HG02943 (cell line): Measurements from ENCODE around the gene SPECC1.
"Not testable (repeated sequence)": the region's sequence is repeated elsewhere in the genome, so short reads cannot be mapped to it uniquely, and the experiment has no call there.

Experiments used
- ATAC-seq: cut with Tn5 transposase; IDR thresholded peaks from one replicate; pipeline ENCODE4 v1.9.1; 2021; ENCODE audit warnings: mild to moderate bottlenecking, low read depth, moderate library complexity; ENCODE audit not compliant: unreplicated experiment

SPECC1 gene

DNA sequence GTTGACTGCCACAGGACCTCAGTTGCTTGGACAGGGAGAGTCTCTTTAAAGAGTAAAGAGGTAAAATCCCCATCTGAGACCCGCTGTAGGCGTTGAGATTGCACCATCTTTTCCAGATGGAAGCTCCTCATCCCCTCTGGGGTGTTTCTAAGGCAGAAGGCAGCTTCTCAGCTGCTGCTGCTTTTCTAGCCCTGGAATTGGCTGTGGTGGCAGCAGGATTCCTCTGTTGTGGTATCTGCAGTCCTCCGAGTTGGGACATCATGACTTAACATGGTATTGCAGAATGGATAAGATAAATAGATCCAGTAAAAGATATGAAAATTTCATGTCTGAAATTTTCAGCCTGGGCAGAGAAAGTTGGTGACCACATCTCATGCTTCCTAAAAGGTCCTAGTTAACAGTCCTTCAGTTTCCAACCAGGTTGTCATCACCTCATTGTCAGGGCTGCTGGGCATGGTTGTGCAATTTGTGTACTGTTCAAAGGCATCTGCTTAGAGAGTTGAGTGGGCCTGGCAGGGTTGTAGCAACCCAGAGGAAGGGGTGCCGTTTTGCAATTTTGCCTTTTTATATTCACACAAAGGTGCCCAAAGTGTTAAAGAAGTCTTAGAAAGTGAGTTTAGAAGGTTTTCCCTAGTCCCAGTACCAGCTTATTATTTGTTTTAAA is 150.4 kb downstream of the SPECC1 start:
- no peak for ATAC-seq

DNA sequence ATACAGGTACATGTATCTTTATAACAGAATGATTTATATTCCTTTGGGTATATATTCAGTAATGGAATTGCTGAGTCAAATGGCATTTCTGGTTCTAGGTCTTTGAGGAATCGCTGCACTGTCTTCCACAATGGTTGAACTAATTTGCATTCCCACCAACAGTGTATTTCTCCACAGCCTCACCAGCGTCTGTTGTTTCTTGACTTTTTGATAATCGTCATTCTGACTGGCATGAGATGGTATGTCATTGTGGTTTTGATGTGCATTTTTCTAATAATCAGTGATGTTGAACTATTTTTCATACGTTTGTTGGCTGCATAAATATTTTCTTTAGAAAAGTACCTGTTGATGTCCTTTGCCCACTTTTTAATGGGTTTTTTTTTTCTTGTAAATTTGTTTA is 156.4 kb downstream of the SPECC1 start:
- ATAC-seq: not testable (repeated sequence)

DNA sequence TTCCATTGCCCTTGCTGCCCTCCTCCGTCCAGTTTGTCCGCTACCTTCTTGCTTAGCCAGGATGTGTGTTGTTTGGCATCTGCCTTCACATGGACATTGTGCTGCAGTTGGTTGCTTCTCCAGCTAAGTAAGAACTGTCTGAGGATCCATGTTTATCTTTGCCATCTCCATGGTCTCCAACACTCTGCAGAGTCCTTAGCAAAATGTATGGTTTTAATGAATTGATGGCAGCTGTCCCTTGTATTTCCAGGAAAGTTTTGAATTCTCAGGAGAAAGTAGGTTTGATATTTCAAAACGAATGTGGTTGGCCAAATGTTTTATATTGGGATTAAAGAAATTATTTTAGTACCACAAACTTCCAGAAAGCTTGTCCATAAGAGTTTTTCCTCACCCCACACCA is 160.9 kb downstream of the SPECC1 start:
- no peak for ATAC-seq

DNA sequence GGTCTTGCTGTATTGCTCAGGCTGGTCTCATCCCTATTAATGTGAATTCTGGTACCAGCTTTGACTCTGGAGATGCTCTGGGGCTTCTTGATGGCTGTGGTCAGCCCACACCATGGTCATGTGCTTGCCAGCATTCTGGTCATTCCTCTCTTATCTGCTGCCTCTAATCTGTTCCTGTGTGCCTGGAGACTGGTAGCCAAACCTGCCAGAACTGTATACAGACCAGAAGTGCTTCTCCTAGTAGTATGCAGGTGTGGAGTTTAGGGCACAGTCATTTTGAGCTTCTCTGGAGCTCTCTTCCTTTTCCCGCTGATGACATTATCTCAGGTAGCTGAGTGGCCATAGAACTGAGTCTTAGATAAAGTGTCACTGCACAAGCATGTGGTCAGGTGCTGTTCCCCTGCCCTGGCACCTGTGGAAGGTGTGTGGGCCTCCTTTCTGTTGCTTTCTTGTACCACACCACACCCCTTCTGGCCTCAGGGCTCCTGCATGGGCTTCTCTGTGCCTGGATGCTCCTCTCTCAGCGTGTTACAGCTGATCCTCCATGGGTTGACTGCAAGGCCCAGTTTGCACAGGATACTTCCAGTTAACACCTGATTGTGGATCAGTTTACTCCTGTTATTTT is 162.7 kb downstream of the SPECC1 start:
- ATAC-seq: no peak

DNA sequence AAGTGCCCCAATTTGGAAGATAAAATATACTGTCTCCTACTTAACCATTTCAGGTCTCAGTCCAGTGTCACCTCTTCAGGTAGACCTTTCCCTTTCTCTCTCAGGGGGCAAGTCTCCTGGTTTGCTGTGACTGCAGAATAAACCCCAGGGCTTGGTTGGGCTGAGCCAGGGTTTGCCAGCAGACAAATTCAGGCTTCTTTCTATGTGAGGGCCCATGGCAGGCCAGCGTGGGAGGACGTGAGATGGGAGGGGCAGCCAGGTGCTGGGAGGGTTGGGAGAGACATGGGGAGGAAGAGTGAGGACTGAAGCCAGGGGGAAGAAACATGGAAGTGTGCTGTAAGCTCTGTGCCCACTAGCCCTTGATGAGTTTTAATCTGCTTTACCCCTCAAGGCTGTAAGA is 163.2 kb downstream of the SPECC1 start:
- ATAC-seq: no peak

DNA sequence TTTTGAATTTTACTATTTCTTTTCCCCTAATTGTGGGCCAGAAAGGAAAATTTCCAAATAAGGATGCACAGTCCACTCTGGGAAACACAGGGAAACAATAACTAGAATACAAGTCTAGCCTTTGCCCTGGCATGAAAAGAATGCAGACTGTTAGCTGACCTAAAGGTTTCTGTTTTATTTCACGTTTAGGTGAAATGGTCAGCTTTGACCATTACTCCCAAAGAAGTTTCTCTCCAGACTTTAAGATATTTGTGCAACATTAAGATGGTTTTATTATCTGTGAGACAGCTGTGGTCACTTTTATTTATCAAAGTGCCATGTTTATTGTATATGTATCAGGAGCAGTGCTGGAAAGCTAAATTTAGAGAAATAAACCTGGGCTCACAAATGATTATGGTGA is 163.9 kb downstream of the SPECC1 start:
- no peak for ATAC-seq

DNA sequence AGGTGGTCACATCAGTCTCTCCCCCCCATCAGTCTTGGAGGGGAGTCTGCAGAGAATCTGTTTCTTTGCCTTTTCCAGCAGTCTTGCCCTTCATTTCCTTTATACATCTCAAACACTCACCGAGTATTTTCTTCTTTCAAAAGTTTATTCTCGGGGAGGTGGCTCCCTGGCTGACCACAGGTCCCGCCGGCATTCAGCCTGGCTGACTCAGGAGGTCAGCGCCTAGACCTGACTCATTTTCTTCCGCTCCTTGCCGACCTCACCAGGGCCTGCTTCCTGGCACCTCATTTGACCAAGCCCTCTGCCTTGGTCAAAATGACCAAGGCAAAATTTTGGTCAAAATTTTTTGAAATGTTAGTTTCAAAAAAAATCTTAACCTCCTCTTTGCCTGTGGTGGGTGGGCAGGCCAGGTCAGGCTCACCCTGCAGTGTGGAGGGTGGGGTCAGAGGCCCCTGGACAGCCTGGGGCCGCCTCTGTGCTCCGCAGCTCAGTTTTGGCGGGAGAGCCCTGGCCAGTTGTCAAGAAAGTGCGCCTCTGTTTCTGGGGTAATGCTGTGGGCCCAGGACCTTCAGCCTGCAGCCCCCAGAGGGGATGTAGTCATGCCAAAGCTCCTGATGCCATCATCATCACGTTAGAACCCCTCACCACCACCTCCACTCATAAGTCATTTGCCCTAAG is 165.6 kb downstream of the SPECC1 start:
- no peak for ATAC-seq

DNA sequence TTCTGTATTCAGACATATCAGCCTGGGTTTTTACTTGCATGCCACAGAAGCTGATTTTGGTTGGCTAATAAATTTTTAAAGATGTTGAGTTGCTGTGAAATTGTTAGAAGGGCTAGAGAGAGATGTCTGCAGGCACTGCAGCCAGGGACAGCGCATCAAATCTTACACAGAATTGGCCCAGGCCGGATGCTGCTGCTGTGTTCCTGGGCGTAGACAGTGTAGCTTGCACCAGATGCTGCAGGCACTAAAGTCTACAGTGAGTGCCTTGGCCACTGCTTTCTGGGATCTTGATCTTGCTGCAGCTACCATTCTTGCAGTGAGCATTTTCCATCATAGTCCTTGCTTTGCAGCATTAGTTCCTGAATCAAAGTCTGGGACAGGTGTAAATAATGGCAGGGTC is 169.9 kb downstream of the SPECC1 start:
- ATAC-seq: no peak

DNA sequence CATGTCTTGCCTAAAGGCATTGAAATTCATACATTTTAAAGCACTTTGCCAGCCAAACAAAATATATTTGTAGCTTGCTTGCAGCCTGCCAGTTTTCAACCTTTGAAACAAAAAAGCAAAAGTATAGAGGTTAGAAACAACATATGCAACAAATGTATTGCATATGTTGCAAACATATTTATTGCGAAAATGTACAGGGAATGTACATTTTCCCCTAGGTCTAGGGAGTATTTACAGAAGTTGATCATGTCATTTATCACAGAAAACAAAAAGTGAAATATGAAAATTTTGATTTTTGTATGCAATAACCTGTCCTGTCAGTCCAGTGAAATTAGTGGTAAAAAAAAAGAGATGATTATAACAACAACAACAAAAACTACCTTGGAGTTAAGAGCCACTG is 171.5 kb downstream of the SPECC1 start:
- no peak for ATAC-seq

DNA sequence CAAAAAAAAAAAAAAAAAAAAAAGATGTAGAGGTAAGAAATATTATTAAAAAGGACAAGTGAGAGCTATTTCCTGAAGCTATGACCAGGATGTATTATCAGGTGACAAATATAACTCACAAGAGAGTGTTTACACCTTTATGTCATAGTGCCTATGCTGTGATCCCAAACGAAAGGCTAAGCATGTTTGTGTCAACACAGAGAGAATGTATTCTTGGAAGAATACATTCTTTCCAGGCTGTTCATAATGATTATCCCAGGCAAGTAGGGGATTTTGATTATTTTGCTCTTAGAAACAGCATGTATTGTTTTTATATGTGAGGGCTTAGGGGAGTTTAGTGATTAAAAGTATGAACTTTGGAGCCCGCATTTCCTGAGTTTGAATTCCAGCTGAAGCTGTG is 175.0 kb downstream of the SPECC1 start:
- no peak for ATAC-seq

DNA sequence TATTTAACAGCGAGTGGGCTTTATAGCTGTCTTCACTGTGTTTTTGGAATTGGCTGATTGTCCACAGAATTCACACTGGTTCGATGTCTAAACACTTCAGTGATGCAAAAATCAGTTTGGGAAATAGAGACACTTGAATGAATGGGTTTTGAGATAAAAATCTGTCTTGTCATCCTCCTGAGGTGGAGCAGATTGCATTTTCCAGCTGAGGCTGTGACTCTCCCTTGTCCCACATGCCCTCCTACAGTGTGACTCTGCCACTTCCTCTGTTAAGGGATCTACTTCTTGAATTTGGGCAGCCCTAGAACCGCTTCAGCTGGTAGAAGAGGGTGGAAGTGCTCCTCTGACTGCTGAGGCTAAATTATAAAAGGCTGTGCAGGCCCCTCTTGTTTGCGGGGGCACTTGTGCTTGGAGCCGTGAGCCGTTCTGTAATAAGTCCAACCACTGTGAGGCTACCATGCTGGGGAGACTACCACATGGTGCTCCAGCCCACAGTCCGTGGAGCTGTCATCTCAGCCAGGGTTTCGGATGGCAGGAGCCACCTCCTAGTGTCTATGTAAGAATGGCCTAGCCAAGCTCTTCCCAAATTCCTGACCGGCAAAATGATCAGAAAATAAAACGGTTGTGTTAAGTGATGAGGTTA is 175.9 kb downstream of the SPECC1 start:
- ATAC-seq: no peak

DNA sequence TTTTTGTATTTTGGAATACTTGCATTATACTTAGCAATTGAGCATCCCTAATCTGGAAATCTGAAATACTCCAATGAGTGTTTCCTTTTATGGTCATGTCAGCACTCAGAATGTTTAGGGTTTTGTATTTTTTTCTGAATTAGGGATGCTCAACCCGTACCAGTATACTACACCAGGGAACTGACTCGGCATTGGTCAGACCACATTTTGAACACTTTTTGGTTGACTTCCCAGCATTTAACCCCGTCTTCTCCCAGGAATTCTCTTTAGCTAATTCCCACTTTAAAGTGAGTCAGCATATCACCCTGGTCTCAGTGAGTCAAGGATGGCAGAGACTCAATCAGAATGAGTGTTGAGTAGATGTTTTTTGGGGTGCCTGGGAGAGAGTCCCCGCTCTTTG is 177.9 kb downstream of the SPECC1 start:
- no peak for ATAC-seq

DNA sequence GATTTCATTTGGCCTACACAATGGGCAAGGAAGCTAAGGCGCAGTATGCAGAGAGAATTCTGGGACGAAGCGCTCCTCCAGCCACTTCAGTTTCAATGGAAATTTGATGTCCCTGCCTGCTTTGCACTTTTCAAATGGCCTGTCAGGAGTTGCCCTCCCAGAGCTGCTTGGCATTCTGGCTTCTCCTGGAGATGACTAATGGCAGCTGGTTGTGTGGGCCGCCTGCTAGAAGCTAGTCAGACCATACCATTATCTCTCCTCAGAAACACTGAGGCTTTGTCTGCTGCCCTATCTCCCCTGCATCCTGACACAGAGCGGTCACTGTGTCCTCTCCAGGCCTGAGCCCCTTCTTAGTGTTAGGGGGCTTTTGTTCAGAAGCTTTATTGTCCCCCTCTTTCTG is 180.1 kb downstream of the SPECC1 start:
- no peak for ATAC-seq

DNA sequence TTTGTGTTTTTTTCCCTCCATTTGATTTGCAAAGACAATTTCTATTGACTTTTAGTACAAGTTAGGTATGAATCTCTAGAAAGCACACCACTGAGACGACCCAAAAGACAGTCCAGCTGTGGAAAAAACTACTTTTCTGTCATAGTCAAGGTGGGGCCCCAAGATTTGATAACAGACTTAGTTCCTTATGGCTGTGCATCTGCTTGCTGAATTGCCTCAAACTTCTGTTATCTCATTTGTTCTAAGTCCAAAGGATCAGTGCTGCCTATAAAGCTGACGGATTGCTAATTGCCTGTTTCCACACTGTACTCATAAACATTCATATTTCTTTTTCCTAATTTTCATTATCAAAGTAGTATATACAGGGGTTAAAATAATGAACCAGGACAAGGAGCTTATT is 180.8 kb downstream of the SPECC1 start:
- no peak for ATAC-seq

DNA sequence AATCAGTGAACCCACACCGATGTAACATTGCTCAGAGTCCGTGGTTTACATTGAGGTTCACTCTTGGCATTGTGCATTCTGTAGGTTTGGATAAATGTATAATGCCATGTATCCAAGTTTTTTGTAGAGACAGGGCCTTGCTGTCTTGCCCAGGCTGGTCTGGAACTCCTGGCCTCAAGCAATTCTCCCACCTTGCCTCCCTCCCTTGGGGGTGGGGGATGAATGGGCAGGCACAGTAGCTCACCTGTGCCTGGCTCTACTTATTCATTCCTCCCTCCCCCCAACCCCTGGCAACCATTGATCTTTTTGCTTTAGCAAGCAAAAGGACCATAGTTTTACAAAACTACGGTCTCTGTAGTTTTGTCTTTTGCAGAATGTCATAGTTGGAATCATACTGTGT is 181.4 kb downstream of the SPECC1 start:
- ATAC-seq: no peak

DNA sequence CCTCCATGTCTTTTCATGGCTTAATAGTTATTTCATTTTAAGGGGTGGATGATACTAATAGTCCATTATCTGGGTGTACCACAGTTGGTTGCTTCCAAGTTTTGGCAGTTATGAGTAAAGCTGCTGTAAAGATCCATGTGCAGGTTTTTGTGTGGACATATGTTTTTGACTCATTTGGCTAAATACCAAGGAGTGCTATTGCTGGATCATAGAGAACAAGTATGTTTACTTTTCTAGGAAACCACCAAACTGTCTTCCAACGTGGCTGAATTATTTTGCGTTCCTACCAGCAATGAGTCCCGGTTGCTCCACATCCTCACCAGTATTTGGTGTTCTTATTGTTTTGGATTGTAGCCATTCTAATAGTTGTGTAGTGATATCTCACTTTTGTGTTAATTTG is 181.9 kb downstream of the SPECC1 start:
- no peak for ATAC-seq

DNA sequence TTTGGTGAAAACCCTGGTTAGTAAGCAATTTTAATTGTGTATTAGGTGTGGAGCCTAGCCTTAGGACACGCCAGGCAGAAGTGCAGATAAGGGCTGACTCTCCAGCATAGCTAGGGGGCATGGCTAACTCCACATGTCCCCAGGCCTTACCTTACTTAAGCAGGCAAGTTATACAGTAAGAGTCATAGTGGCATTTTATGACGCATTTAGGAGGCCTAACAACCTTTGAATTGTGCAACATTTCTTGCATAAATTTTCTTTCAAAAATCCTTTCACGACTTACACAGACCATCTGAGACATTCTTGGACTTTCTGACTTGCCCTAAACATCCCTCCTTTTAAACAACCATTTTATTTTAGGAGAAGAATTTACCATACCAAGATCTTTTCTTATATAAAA is 187.1 kb downstream of the SPECC1 start:
- ATAC-seq: not testable (repeated sequence)

DNA sequence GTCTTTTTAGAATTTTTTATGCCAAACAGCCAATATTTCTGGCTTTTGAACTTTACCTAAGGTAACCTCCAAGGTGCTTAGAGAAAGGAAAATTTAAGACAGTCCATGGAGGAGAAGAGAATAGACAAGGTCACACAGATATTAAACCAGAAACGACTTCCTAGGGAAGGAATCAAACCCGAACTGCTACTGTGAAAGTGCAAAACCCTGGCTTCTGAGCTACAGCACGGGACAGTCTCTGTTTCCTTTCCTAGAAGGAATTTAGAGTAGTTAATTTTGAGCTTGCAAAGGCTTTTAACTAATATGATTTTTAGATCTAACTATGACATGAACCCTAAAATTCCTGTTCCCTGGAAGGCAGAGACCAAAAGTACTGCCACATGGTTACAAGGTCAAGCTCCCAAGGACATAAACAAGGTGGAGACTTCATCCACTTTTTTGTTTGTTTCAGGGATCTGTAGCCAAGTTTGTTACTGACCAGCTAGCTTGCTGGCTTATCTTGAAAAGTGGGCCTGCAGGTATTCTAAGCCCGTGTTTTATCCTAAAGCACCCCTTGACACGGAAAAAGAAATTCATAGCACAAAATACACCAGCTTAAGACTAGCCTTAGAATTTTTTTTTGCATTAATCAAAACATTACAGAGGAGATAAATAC is 188.2 kb downstream of the SPECC1 start:
- no peak for ATAC-seq

DNA sequence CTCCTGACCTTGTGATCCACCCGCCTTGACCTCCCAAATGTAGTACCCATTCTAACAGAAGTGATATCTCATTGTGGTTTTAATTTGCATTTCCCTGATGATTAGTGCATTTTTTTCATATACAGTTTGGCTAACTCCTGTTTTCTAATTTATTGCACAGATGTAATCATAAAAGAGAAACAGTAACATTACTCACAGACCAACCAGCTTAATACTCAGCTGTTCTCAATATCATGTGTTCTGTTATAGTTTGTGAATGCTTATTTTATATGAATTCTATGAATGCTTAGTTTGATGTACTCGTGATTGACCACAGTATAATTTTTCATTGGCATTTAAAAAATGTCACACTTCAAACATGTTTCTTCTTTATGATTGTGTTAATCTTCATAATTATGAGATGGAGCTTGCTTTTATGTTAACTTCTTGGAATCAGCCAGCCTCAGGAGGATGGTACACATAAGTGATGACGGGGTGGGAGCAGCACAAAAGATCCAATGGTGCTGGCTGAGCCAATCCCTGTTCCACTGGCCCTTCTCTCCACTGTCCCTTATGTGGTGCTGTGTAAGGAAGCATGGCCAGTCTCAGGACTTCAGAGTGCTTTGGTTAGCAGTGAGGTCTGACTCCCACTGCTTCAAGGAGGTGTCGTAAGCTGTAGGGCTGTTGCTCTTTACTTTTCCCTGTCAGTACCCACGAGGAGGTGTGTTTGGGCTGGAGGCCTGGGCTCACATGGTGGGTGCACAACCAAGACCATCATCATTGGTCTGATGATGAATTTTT is 191.0 kb downstream of the SPECC1 start:
- ATAC-seq: no peak

DNA sequence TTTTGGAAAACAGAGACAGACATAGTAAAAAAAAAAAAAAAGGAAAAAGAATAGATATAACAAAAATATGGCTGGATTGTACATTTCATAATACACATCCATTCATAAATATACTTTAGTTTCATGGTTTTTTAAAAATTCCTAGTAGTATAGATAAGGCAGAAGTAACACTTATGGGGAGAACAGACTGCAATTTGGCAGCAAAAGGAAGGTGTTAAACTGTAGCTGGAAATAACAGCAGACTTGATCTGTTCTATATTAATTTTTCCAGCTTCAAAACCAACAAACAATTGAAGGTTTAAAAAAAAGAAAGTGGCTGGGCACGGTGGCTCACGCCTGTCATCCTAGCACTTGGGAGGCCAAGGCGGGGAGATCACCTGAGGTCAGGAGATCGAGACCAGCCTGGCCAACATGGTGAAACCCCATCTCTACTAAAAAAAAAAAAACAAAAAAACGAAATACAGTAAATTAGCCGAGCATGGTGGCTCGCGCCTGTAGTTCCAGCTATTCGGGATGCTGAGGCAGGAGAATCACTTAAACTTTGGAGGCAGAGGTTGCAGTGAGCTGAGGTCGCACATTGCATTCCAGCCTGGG is 191.8 kb downstream of the SPECC1 start:
- no peak for ATAC-seq
